ENCODE data around the gene KCTD1.

The KCTD1 gene

DNA sequence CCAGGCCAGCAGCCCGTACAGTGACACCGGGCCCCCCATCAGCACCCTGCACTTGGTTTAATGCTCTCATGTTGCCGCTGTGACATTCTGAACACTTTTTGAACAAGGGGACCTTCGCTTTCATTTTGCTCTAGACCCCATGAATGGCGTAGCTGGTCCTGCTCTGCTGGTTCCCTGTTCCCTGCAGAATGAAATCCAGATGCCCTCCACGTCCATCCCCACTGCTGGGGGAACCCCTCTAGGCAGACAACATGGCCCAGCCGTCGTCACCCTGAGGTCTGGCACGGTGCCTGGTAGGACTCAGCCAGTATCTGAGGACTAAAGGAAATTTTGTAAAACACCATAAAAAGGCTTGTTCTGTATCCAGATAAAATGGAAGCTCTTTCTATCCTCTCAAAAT lies 128.6 kb downstream of the KCTD1 start:
- no peak for DNase-seq

DNA sequence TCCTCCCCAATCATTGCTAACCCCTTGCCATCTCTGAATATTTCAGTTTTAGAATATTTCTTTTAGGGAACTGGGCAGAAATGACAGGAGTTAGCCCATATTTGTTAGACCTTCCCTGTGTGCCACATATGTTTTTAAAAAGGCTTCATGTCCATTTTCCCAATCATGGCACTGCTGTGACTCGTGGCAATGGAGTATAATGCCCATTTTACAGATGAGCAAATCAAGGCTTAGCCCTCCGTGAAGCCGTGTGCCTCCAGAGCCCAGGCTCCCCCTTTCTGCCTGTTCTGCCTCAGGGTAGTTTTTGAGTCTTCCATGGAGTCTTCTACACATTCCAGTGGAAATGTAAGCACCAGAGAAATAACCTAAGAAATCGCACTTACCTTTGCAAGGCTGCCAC lies 130.1 kb downstream of the KCTD1 start:
- no peak for DNase-seq

DNA sequence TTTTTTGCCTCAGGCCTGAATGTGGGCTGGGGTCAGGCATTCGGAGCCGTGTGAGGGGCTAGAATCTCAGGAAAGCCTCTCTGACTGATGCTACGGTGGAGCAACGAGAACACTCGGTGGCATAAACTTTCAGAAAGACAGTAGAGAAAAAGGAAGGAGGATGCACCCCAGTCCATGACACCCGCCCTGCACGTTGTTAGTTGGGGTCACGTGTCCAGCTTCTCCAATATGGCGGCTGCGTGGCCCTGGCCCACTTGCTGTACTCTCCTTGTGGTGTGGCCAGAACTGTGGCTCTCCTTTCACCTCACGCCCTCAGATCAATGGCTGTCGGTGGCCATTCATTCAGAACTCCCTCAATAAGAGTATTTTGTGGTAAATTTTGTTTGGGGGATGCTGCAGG lies 131.2 kb downstream of the KCTD1 start:
- no peak for DNase-seq

DNA sequence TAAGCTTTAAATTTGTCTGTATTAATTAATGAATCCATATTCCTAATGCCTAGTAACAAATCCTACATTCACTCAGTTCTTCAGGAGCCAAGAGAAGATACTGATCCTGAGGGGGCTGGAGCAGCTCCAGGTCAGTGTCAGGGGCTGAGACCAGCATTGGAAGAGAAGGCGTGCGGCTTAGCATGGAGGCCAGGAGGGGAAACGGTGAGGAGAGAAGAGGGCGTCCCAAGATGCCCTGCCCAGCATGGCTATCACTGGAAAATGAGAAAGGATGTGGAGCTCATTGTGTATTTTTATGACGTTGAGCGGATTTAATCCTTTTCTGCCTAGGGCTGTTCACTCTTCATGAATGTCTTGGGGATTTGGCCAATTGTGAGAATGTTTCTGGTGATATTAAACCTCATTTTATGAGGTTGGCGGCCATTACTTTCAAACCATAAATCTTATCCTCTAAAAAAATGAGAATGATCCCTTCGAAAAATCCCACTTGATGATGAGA lies 131.7 kb downstream of the KCTD1 start:
- DNase-seq = no peak

DNA sequence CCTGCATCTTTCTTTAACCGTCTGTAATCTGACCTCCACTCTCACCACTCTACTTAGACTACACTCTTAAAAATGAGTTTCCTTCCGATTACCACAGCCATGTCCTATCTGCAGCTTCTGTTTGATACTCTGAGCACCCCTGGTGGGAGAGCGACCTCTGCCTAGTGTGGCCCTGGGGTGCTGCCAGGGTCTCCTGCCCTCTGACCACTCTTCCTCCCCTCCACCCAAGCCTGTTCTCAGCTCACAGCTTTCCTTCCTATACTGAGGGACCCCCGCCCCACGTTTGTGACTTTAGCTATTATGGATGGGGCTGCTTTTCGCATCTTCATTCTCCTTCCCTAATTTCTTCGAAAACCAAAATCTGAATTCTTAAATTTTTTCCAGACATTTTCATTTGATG lies 132.7 kb downstream of the KCTD1 start:
- DNase-seq = no peak

DNA sequence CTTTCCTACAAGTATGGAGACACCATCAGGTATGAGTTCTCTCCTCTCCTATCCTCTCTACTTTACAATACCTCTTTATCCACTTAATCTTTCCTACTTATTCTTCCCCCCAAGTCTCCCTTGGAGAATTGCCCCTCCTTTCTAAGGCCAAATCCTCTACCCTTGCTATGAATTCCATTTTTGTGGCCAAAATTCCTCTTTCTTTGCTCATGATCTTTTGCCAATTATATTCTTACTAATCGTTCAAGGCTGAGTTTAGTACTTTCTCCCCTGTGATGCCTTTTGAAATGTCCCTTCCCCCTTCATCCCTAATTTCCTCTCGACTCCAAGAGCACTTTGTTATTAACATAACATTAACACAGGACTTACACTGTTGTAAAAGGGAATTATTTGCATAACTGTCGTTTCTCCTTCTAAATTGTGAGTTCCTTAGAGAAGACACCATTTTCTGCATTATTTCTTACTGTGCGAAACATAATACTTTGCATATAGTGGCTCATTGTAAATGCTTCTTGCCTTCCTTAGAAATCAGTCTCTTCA lies 133.4 kb downstream of the KCTD1 start:
- DNase-seq = no peak

DNA sequence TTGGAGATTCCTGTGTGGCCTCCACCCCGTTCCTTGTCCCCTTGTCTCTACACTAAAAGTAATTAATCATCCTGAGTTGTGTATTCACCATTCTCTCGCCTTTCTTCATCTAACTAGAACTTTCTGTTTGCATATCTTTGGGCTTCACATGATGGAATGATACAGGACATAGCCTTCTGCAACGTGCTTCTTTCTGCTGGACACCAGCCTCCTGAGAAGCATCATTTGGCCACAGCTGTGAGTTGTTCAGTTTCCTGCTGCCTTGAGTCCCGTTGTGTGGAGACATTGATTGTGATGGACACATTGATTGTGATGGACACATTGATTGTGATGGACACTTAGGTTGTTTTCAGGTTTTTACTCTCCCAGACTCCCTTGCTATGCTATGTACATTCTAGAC lies 139.3 kb downstream of the KCTD1 start:
- no peak for DNase-seq

DNA sequence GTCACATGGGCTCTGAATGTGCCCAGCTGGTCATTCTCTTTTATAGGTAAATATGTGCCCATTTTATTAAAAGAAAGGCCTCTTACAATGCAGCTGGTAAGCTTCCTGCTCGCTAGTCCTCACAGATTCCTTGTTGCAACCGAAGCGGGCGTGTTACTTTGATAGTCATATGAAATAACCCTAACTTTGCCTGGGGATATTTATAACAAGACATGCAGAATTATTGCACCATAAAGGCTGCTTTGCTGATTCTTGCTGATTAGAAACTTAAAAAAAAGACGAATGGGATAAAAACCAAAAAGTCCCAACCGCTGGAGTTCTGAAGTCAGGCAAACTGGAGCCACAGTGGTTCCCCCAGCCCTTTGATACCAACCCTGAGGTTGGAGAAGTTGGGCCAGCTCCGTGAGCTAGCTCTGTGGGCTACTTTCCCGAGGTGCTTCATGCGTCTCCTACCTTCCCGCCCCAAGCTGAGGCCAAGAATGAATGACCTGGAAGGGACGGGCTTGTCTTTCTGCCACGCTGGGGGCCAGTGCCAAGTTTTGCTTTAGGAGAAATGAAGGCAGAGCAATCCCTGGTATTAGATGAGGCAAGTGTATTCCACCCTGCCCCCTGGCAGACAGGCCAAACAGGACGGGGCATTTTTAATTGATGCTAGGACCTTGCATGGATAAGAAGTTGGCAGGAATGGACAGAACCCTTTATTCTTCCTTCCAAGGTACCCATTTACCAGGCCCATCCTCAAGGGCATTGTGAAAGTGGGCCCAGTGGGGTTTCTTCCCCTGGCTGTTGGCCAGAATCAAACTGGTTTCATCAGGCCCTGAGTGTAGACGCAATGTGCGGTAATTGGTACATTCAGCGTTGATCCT lies 140.4 kb downstream of the KCTD1 start:
- DNase-seq = no peak

DNA sequence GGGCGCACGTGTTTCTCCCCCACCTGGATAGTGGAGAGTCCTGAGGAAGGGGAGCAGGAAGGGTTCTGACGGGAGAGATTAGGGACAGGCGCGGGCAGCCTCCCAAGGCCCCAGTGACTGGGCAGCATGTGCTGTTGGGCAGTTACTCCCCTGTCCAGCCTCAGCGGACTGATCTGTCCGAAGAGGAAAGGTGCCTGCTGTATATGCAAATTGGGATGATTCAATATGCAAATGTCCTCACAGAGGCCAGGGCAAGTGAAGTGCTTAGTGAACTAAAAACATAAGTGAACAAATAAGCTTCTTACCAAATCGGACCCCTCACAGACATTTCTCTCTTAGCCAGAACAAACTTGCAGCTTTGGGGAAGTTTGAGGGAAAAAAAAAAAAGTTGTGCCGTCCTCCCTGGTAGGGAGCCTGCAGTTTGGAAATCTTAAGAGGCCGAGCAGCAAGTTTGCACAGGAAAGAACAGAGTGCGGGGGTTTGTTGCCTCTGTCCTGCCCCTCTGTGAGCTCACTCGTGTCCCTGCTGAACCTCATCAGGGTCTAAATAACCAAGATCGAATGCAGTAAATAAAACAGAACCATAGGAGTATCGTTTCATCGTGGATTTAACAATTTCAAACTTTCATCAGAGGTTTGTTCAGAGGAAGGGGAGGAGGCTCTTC lies 141.4 kb downstream of the KCTD1 start:
- DNase-seq = no peak

DNA sequence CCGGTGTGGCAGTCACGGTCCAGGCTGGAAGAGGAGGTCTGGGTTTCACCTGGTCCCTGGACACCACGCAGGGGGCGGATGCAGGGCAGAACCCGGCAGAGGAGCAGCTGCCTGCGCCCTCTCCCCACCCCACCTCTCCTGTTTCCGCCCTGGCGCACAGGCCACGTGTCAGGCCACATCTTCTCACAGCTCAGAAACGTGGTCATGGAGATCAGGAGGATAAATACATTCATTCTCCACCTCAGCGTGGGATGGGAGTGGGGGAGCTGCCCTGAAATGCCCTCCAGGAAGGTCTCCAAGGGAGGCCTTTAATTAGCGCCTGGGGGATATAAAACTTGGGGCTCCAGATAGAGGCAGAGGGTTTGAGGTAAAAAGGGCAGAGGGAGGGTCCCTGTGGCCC lies 142.0 kb downstream of the KCTD1 start:
- no peak for DNase-seq

DNA sequence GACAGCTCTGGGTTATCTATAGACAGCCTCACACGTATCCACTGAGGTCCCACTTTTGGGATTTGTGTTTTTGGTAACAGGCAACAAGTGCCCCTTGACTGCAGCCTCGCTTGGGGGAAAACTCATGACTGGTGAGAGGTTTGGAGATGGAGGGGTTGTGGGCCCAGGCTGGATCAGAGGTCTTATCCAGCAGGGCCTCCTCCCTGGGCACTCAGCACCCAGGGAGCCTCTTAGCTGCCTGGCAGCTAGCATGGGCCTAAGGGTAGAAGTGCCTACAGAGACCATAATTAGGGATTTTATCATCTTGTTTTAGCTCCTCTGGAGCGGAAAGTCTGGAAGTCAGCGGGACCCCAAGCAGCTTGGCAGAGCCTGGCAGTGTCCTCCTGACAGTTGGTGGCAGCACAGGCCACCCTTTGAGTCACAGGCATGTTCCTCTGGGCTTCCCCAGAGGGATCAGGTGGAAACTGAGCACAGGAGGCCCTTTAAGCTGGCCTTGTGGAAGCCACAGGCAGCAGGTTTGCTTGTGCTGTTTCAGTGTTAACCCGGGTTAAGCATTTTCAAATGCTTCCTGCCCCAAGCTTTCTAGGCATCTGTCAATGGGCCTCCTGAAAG lies 143.1 kb downstream of the KCTD1 start:
- DNase-seq = peak; percentile 11 to 25
